ENCODE results near the gene GPC3.
"Not testable (repeated sequence)": the region's sequence is repeated elsewhere in the genome, so short reads cannot be mapped to it uniquely, and the experiment has no call there.

The GPC3 gene

DNA sequence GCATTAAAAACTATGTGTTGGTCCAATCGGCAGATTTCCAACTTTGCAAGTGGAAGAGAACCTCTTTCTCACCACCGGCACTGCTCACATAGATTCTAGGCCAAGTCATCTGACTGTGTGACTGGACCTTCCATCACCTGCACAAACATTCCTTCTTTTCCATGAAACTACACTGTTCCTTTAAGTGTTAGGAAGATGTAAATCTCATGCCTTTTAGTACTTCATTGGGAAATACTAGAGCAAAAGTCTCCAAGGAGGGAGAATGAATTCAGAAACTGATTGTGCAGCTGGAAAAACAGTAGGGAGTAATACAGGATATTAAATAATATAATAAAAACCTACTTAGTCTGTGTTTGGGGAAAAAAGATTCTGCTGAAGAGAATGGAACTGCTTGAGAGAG is 238.2 kb downstream of the GPC3 start:
- DNase-seq, result no peak

DNA sequence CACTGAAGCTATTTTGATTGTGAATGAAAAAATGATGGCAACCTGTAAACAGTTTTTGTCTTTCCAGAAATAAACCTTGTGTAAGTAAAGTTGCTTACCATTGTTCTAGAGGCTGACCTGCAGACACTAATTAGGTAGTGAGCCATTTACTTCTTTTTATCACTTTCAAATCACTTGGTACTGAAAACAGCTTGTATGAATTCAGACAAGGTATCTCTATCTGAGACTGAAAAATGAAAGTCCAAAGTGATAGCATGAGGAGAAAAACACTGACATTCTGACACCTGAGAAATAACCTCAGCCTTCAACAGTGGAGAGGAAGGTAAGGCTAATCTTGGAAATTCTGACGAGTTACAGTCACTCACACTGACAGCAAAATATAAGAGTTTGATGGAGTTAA is 238.8 kb downstream of the GPC3 start:
- DNase-seq, result no peak

DNA sequence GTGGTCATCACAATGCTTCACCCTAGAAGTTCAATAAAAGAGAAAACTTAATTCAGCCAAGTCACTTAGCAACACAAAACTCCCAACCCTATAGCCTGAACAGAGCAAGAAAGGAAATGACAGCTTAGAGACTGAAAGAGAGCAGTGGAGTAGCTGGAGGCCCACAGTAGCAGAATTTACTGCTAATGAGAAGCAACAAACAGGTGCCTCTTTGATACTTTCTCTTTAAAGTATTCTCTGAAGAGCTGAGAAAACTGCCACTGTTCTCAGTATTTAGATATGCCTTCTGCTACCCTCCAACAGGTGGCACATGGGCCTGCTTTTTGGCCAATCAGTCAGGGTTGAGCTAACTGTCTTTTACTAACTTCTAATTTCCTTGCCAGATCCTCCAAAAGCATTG is 240.0 kb downstream of the GPC3 start:
- no peak for DNase-seq

DNA sequence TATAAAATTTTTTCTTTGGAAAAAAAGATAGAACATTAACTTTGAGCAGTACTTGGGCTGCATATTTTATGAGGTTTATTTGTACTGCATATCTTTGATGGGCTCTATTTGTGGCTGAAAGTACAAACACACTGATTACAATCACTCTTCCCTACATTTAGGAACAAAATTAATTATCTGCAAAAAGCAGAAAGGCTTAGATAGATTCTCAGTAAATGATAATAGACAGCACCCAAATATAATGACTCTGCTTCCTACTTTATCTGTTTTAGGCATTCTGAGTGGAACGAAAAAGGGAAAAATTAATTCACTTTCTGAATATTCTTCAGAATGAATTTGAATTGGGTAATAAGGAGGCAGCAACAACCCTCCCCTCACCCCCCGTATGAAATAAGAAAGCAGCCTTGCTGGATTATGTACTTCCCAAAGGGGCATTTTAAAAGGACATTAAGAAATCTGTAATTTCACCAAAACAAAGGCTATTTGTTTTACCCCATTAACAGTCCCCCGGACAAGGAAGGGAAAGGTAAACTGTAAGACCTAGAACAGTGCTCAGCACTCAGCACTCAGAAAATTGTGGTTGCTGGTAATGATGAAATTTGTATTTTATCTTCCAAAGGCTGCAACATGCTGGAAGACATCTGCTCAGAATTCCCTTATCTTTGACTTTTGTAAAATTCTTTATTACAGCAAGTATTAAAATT is 242.6 kb downstream of the GPC3 start:
- no peak for DNase-seq

DNA sequence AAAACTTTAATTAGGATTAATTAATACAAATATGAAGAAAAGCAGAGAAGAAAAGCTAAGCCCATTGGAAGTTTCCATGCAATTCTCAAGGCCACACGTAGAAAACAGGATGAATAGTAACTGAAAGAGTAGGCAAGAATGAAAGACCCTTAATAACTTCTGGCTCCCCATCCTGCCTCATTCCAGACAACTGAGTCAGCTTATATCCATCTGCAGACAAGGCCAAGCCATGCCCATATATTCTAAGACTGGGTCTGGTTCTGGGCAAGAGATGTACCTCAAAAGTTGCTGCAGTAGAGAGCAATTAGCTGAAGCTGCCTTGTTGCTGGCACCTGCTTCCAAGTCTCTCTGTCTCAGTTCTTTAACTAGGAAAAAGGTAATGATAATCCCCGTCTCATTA is 244.1 kb downstream of the GPC3 start:
- DNase-seq, result no peak

DNA sequence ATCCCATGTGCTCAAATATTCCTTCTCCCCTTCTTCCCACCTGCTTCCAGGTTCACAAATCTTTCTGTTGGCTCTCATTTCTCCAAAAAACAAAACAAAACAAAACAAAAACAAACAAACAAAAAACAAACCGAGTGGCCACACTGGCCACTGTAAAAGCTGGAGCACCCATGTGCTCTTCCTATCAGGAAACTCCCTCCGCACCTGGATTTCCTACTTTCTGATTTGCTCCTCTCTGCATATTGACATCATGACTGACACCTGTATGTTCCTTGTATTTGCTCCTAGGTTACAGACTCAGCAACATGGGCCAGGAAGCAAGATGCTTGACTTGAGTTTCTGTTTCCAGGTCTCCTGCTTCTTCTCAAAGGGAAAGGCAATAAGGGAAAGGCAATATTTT is 258.8 kb downstream of the GPC3 start:
- no peak for DNase-seq

DNA sequence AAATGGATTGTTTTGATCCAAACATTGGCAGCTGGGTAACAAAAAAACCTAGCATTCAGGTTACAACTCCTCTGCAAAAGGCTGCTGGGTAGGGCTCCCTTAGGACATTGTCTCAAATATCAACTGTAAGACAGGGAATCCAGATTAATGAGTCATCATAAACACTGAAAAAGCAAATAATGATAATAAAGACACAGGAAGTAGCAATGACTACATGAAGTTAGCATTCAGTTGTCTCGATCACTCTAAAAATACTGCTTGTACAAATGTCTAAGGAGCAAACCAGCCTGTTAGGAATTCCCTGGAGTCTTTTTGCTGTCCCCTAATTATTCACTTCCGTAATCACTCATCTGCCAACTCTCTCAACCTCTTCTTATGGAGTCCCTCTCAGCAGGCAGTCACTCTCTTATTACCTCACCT is 259.2 kb downstream of the GPC3 start:
- DNase-seq, result peak; percentile 24

DNA sequence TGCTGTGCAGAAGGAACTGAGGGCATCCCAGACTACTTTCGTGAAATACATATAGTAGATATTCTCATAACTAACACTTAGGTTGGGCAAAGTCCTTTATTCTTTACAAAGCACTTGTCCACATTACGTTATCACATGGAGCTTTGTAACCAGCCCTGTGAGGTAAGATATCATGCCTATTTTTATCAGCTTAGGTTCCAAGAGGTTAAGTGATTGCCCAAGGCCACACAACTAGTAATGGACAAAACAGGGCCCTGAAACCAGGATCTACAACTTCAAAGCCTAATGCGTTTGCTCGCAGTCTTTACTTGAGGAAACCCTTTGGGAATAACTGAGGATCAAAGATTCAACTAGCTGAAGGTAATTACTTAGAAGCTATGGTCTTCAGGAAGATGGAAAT is 261.5 kb downstream of the GPC3 start:
- DNase-seq, result no peak

DNA sequence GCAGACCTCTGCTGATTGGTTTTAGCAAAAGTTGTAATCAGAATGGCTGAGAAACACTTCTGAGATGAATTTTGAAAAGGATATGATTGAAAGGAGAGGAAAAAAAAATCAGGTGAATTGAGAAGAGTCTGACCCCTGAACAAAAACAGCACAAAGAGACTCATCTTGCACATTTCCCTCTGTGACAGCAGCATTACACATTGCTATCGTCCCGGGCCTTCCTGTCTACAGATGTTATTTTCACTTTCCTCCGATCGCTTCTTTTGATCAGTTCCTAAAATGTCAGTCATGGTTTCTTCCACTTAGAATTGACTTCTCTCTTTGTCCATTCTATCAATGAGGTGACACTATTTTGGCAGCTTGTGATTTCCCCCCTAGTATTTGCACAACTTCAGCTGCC is 262.6 kb downstream of the GPC3 start:
- no peak for DNase-seq

DNA sequence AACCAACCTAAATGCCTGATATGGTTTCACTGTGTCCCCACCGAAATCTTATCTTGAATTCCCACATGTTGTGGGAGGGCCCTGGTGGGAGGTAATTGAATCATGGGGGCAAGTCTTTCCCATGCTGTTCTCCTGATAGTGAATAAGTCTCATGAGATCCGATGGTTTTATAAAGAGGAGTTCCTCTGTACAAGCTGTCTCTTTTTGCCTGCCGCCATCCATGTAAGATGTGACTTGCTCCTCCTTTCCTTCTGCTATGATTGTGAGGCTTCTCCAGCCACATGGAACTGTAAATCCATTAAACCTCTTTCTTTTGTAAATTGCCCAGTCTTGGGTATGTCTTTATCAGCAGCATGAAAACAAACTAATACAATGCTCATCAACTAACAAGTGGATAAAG is 265.1 kb downstream of the GPC3 start:
- DNase-seq, result not testable (repeated sequence)

DNA sequence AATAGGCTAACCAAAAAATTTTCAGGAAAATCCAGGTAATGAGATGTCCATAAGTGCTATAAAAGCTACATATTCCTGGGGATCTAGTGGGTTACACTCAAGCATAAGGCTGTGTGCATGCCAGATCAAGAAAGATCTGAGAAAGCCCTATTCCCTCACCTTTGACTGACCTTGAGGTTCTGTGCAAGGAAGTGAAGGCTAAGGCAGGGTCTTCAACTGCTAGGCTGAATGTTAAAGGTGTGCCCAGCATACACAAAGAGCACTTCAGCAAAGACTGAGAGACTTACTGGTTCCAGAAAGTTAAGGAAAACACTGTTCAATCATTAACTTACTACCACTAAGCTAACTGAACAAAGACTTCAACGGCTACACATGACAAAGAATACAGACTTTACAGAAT is 269.7 kb downstream of the GPC3 start:
- no peak for DNase-seq

DNA sequence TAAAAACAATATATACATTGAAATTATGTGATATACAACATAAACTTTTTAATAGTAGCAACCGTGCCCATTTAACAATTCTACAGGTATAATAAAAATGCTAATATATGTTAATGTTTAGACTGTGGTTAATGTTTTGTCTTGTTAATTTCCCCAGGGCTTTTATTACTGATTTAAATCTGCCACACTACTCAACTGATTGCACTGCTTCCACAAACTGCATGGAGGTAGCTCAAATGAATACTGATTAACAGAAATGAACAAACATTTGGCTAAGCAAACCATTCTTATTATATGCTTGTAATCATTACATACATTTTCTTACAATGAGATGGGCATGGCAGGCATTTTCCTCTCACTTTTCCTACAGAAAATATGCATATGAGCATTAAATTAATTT is 275.9 kb downstream of the GPC3 start:
- DNase-seq, result no peak

DNA sequence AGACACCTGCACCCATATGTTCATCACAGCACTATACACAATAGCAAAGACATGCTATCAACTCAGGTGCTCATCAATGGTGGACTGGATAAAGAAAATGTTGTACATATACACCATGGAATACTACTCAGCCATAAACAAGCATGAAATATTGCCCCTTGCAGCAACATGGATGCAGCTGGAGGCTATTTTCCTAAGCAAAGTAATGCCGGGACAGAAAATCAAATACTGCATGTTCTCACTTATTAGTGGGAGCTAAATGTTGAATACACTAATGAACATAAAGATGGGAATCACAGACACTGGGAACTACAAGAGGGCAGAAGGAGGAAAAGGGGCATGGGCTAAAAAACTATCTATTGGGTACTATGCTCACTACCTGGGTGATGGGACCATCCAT is 278.5 kb downstream of the GPC3 start:
- DNase-seq, result no peak

DNA sequence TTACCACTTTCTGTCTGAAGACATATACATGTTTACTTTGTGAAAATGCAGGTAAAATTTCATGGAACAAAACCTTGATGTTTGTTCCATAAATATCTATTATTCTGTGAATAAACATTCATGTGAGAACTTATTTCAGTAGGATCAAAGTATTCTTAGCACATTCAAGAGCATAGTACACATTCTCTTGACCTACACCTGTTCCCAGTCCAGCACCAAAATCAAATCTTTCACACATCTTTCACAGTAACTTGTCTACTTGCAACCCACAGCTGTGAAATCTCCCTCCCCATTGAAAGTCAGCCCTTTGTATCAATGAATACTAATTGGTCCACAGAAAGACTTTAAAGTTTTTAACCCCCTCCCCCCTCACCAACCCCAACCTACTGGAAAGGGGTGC is 283.2 kb downstream of the GPC3 start:
- no peak for DNase-seq

DNA sequence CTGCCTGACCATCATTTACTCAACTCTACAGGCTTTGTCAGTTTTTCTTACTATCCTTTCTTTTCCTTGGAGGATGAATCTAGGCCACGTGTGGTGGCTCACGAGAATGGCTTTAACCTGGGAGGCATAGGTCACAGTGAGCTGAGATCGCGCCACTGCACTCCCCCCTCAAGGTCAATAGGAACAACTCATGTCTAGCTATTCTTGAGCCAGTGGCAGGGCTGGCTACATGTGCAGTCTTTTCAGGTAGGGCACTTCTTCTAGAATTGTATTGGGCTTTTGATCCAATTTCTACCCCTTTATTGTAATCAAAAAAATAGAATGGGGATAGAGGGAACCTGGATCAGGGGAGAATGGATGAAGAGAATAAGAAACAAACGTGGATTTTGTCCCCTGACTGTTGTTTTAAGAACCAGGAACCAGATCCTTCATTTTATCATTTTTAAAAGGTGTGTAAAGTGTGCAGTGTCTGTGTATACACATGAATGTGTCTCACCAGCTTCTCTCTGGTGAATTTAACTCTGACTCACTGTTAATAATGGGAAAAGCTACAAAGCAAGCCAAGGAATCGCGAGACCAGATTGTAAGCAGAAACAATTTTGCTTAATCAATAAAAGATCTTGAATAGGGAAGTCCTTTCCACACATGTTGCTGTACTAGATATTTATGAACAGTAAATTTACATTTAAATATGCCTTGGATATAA is 286.2 kb downstream of the GPC3 start:
- no peak for DNase-seq

DNA sequence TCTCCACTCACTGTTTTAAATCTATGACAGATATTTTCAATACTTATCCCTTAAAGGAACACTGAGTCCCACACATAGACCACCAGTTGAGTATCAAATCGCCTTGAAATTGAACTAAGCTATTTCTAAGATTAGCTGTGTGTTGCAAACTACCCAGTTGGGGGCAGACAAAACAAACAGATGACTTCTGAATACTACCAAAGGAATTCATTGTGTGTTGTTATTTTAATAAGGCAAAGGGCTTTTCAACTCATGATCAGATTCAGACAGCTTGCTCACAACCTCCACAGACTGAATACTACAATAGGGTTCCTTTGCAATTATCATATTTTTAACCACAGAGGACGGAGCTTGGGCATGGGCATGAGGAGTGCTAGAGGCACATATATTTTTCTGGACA is 287.1 kb downstream of the GPC3 start:
- DNase-seq, result no peak

DNA sequence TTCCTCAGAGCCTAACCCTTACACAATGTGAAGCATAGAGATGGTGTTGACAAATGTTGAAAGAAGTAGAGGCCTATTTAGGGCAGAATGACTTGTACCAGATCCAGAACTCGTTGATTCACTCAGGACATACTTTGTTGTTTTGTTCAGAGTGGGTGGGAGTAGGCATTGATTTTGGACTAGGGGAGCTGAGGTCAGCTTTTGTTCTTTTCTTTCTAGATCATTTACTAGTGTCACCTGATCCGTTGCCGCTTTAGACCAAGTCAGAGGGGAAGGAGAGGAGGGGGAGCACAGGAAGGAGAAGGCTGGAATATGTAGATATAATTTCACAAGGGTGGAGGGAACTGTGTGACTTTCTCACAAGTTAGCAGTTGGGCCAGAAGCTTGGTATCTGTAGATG is 287.7 kb downstream of the GPC3 start:
- DNase-seq, result no peak

DNA sequence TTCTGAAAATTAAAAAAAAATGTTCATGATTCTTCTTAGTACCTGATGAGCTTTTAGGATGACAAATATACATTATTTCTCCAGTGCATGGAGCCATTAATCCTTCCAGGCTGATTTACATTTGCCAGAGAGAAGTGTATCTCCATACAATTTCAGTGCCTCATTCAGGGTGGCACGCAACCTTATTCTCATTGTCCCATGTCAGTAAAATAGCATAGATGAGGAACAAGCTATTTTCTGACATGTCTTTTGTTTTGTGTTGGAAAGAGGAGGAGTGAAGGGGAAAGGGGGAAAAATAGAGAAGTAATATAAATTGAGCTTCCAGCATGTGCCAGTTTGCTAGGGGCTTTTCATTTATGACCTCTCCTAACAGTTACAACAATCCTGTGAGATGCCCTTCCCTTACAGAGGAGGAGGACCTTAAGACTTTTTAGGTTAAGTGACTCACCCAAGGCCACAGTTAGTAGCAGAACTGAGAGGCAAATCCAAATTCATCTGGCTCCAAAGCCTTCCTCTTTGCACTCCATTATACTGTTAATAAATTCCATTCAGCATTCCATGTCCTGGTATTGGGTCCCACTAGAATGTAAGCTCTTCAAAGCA is 295.3 kb downstream of the GPC3 start:
- DNase-seq, result no peak

DNA sequence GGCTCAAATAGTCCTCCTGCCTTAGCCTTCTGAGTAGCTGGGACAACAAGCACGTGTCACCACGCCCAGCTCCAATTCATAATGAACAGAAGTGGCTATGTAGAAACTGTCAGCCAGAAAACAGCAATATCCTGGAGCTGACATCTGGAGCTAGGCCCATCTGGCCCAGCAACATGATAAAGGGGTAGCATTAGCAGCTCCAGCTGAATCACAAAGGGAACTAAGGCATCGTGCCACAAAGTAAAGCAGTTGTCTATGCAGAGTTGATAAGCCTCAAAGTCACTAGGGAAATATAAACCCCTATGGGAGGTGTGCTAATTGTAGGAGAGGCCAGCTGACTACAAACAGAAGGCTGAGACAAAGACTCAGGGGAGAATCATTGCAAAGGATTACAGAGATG is 299.6 kb downstream of the GPC3 start:
- no peak for DNase-seq

DNA sequence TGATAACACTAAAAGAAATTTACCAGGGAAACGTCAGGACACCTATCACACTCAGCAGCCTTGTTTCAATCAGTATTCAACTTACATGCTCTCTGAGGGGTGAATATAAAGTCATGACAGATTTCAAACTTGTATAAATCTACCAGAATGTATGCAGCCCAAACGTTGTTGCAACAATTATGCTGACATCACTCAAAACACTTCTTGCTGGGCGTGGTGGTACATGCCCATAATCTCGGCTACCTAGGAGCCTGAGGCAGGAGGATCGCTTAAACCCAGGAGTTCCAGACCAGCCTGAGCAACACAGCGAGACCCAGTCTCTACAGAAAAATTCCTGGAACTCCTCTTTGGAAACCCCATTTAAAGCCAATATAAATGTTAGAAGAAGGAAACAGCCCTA is 303.5 kb downstream of the GPC3 start:
- DNase-seq, result no peak

DNA sequence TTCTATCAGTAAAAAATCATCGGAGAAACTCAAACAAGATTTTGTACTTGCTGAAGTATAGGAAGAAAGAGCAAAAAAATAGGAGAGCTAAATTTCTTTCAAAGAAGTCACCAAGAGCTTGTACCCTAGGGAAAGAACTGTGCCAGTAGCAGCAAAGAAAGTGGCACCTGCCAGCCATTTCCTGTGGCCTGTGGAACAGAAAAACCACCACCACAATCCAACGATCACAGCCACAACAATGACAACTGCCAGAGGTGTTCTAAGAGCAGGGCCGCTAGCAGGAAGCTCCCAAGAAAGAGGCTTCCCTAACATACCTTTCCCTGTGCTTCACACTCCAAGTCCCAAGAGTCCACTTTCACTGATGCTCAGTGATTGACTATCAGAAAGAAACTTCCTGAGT is 304.0 kb downstream of the GPC3 start:
- no peak for DNase-seq

DNA sequence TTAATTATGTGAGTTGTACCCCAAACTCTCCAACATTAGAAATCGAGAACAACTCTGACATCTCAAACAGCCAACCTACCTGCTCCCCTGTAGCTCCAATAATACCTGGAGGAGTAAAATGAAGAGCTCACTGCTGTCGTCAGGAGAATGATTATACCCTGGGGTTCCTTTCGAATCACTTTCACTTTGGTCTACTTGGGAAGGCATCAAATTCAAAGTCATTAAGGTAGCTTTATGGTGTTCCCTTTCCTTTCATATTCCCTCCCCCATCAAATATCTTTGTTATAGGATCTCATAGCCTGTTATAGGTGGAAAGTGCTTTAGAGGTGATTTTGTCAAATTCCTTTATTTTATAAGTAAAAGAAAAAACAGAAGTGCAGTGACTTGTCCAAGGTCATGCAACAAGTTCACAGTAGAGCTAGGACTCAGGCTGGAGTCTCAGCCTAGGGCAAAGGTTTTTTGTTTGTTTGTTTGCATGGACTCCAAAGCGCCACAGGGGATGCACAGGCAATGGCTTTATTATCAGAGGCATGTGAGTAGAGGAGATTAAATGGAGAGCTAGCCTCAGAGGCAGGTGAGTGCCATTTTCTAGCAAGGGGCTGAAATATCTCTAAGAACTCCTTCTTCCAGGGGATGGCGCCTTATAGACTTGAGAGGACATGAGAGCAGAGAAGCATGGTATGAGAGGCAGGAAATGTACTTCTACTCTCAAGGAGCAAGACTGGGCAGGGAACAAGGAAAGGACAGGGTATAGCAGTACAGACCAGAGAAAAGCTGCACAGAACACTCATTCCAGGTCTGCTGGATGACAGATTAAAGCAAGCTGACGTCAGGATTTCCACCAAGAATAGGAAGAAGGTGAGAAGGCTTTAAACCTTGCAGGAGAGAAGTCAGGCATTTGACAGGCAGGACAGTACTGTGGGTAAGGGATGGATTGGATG is 308.0 kb downstream of the GPC3 start:
- no peak for DNase-seq

DNA sequence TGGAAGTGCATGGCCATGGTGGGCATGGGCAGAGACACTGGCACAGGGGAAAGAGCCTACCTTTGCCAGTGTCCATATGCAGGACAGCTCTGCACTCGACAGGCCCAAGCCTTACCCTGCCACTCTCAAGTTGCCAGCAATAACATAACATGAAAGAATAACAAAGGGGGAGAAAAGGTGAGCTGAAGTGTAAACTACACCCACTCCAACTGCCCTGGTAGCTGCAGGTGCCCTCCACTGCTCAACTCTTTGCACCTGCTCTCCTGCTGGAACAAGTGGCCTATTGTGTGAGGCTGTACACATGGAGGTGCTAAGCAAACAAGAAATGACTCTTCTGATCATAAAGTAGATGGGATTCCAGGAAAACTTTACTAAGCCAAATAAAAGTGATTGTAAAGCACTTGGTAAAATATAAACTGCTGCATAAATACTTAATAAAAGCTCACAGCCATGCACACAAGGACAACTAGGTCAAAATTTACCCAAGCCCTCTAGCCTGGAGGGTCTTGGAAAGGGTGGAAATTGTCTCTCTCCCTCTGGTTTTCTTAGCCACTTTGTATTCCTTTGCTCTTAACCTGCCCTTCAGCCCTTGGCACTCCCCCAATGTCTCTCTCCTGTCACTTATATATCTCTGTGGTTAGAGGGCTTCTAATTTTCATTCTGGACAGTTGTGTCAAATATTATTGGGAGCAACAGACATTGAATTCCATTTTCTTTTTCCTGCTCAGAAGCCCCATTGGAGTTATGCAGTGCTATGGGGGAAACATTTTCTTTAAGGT is 308.9 kb downstream of the GPC3 start:
- no peak for DNase-seq

Data from NCI-H226 (cell line).